IMR-90 (cell line): ENCODE data around the gene KRT38.

Experiments used
- CTCF ChIP-seq: conservative IDR thresholded peaks from 2 replicates; pipeline ENCODE4 v1.5.1; 2012; ENCODE audit warnings: mild to moderate bottlenecking, low read depth, low read length, improper control_type of control experiment
- MAFK ChIP-seq: IDR thresholded peaks from 2 replicates; pipeline ENCODE4 v1.6.1; 2012; ENCODE audit warnings: low read depth, low read length, improper control_type of control experiment
- MAZ ChIP-seq: IDR thresholded peaks from 2 replicates; pipeline ENCODE4 v1.6.1; 2012; ENCODE audit warnings: low read depth, mild to moderate bottlenecking, low read length, improper control_type of control experiment, moderate library complexity, borderline replicate concordance
- POLR2A ChIP-seq: IDR thresholded peaks from 2 replicates; pipeline ENCODE4 v1.6.1; 2012; ENCODE audit warnings: mild to moderate bottlenecking, low read depth, low read length
- RAD21 ChIP-seq: IDR thresholded peaks from 2 replicates; pipeline ENCODE4 v1.6.1; 2012; ENCODE audit warnings: low read length, improper control_type of control experiment
- SMC3 ChIP-seq: fragments of 150-350 bp; IDR thresholded peaks from 2 replicates; pipeline ENCODE4 v1.6.1; 2016; ENCODE audit warnings: low read depth, mild to moderate bottlenecking, antibody characterized with exemption, low read length, moderate library complexity

GRCh38 chr17:41455236-41455635 is 14.5 kb upstream of the KRT38 start:
- TF ChIP-seq CTCF (no peak), POLR2A (no peak), MAFK (no peak), SMC3 (no peak), RAD21 (no peak), MAZ (no peak)
